Stimulated activated naive CD8-positive, alpha-beta T cell treated with anti-CD3 and anti-CD28 coated beads, Interleukin-15, Interleukin-2, amounts not matched to agents 100 ng/mL and 50 ng/mL, for 24 hours (primary cell): ENCODE measurements around the gene DDX6.
"Not testable (repeated sequence)": the region's sequence is repeated elsewhere in the genome, so short reads cannot be mapped to it uniquely, and the experiment has no call there.

ENCODE experiments used
- H3K27ac Mint-ChIP-seq: one replicate; pipeline ENCODE4 v1.8.0; 2021; ENCODE audit warnings: mild to moderate bottlenecking, mixed read lengths
- H3K27me3 Mint-ChIP-seq: one replicate; pipeline ENCODE4 v1.8.0; 2021; ENCODE audit warnings: mixed read lengths
- H3K36me3 Mint-ChIP-seq: one replicate; pipeline ENCODE4 v1.8.0; 2021; ENCODE audit warnings: low read depth, mixed read lengths
- H3K4me1 Mint-ChIP-seq: one replicate; pipeline ENCODE4 v1.8.0; 2021; ENCODE audit warnings: low read depth, mixed read lengths
- H3K4me3 Mint-ChIP-seq: one replicate; pipeline ENCODE4 v1.8.0; 2021; ENCODE audit warnings: mild to moderate bottlenecking, mixed read lengths
- H3K9me3 Mint-ChIP-seq: one replicate; pipeline ENCODE4 v1.8.0; 2021; ENCODE audit warnings: mixed read lengths

Gene DDX6, protein sequence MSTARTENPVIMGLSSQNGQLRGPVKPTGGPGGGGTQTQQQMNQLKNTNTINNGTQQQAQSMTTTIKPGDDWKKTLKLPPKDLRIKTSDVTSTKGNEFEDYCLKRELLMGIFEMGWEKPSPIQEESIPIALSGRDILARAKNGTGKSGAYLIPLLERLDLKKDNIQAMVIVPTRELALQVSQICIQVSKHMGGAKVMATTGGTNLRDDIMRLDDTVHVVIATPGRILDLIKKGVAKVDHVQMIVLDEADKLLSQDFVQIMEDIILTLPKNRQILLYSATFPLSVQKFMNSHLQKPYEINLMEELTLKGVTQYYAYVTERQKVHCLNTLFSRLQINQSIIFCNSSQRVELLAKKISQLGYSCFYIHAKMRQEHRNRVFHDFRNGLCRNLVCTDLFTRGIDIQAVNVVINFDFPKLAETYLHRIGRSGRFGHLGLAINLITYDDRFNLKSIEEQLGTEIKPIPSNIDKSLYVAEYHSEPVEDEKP

DNA sequence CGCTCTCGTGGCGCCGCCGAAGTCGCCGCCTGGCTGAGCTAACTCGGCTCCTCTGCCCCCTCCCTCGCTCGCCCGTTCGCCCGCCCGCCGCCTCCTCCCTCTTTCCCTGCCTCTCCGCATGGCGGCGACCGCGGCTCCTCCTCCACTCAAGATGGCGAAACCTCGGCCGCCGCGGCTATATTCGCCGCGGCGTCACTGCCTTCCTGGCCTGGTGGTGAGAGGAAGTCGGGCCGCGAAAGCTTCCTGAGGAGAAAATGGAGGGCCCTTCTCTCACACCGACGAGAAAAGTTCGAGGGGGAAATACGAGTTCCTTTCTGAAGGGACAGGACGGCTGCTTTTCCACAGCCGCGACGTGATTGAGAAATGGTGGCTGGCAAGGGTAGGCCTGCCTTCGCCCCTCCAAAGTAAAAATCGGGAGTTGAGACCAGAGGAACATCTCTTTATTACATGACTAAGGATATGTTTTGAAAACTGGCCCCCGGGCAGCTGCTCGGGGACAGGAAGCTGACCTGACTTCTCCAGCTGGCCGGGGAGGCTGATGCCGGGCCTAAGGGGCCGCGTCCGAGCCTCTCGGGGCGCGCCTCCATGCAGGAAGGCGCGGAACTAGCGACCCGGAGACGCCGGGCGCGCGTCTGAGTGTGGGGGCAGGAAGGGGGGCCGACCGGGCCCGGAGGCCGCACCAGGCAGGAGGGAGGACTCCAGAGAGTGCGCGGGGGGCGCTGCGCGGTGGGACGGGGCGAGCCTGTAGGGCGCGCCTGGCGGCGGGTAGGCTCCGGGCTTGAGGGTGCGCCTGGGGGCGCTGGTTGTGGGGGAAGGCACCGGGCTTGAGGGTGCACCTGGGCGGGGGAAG lies at the start of gene DDX6:
Gene DDX6, minus strand, starts transcription at position 54 of the 850 bp plus-strand sequence. CDS start 4,913 bp downstream, outside the sequence.
- Mint-ChIP-seq H3K4me1 (peaks cover 45% of the 10 kb centered on the region), H3K36me3 (peaks cover 13% of the 10 kb centered on the region), H3K4me3 (peak within 1 kb of the TSS; percentile 99), H3K27ac (peak within 1 kb of the TSS; percentile 99), H3K9me3 (no peaks in the 10 kb centered on the region), H3K27me3 (no peaks in the 10 kb centered on the region)

DNA sequence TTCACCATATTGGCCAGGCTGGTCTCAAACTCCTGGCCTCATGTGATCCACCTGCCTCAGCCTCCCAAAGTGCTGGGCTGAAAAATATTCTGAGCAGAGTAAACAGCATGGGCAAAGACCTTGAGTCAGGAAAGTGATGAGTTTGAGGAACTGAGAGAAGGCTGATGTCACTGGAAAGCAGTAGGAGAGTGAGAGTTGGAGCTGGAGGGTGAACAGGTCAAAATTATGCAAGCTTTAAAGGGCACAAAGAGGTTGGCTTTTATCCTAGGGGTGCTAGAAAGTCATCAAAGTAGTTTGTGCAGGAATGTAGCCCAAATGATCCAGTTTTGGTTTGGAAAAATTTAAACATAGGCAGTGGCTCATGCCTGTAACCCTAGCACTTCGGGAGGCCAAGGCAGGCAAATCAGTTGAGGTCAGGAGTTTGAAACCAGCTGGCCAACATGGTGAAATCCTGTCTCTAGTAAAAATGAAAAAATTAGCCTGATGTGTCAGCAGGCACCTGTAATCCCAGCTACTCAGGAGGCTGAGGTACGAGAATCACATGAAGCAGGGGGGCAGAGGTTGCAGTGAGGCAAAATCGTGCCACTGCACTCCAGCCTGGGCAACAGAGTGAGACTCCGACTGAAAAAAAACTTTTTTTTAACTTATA lies 48.1 kb upstream of the DDX6 start:
- Mint-ChIP-seq H3K4me3 (peak overlapping the region; percentile 4), H3K36me3 (peaks cover 4% of the 10 kb centered on the region), H3K4me1 (peaks cover 48% of the 10 kb centered on the region), H3K27ac (peak overlapping the region; percentile 77), H3K9me3 (peaks cover 4% of the 10 kb centered on the region), H3K27me3 (no peaks in the 10 kb centered on the region)

DNA sequence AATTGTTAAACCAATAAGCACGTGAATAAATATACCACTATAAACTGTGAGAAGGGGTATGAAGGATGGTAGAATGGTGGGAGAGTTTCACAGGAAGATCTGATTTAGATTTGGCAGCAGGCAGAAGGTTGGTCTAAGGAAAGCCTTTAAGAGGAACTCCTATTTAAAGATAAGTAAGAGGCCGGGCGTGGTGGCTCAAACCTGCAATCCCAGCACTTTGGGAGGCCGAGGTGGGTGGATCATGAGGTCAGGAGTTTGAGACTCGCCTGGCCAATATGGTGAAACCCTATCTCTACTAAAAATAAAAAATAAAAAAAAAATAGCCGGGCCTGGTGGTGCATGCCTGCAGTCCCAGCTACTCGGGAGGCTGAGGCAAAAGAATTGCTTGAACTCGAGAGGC lies 46.9 kb upstream of the DDX6 start:
- Mint-ChIP-seq H3K4me1 (peaks cover 48% of the 10 kb centered on the region), H3K9me3 (no peaks in the 10 kb centered on the region), H3K27me3 (no peaks in the 10 kb centered on the region), H3K4me3 (no peak overlapping the region), H3K27ac (peak overlapping the region; percentile 17), H3K36me3 (no peaks in the 10 kb centered on the region)

DNA sequence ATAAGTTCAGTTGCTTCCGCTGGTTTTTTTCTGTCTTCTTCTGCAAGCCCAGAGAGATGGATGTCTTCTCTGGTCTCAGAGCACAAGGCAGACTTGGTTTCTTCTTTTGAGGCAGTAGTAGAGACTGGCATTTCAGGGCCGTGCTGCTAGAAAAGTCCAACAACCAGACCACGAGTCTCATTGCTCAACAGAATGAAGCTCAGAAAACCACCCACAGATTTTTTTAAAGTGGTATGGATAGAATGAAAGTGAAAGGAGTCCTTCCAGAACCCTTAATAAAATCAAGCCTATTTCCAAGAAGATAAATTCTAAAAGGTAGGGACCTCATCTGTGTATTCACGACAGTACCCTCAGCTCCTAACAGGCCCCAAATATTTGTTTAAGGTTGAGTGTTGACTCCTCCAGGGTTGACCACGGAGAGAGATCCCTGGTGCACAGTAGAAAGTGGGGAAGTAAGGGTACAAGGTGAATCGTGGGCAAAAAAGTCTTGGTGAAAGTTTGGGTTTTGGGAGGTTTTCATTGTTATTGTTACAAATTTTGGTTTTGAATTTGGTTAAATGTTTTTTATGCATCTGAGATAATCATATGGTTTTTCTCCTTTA lies 43.6 kb upstream of the DDX6 start:
- Mint-ChIP-seq H3K4me3 (peak overlapping the region; percentile 62), H3K4me1 (peaks cover 30% of the 10 kb centered on the region), H3K36me3 (no peaks in the 10 kb centered on the region), H3K9me3 (no peaks in the 10 kb centered on the region), H3K27ac (peak overlapping the region; percentile 53), H3K27me3 (no peaks in the 10 kb centered on the region)

DNA sequence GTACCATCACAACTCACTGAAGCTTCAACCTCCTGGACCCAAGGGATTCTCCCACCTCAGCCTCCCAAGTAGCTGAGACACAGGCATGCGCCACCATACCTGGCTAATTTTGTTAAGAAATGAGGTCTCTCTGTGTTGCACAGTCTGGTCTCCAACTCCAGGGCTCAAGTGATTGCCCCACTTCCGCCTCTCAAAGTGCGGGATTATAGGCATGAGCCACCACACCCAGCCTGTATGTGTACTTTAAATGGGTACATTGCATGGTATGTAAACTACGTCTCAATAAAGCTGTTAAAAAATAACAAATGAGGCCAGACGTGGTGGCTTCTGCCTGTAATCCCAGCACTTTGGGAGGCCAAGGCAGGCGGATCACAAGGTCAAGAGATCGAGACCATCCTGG lies 36.2 kb upstream of the DDX6 start:
- H3K27ac Mint-ChIP-seq: no peak overlapping the region
- H3K4me1 Mint-ChIP-seq: peaks cover 13% of the 10 kb centered on the region
- no peaks in the 10 kb centered on the region for H3K36me3 Mint-ChIP-seq
- H3K9me3 Mint-ChIP-seq: no peaks in the 10 kb centered on the region
- no peak overlapping the region for H3K4me3 Mint-ChIP-seq
- no peaks in the 10 kb centered on the region for H3K27me3 Mint-ChIP-seq

DNA sequence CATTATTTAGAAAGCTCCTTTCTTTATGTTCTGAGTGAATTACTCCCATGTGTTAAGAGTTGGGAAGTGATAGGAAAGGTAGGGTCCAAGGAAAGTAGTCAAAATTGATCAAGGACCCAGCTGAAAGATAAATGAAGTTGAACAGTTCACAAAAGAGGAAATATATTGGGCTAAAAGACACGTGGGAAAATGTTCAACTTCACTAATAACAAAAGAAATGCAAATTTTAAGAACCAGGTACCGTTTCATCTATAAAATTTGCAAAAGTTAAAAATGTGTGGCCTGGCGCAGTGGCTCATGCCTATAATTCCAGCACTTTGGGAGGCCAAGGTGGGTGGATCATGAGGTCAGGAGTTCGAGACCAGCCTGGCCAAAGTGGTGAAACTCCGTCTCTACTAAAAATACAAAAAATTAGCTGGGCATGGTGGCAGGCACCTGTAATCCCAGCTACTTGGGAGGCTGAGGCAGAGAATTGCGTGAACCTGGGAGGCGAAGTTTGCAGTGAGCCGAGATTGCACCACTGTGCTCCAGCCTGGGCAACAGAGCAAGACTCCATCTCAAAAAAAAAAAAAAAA lies 32.1 kb upstream of the DDX6 start:
- not testable (repeated sequence) for H3K9me3 Mint-ChIP-seq, H3K36me3 Mint-ChIP-seq, H3K27me3 Mint-ChIP-seq, H3K4me3 Mint-ChIP-seq, H3K27ac Mint-ChIP-seq
- peaks cover 33% of the 10 kb centered on the region for H3K4me1 Mint-ChIP-seq

DNA sequence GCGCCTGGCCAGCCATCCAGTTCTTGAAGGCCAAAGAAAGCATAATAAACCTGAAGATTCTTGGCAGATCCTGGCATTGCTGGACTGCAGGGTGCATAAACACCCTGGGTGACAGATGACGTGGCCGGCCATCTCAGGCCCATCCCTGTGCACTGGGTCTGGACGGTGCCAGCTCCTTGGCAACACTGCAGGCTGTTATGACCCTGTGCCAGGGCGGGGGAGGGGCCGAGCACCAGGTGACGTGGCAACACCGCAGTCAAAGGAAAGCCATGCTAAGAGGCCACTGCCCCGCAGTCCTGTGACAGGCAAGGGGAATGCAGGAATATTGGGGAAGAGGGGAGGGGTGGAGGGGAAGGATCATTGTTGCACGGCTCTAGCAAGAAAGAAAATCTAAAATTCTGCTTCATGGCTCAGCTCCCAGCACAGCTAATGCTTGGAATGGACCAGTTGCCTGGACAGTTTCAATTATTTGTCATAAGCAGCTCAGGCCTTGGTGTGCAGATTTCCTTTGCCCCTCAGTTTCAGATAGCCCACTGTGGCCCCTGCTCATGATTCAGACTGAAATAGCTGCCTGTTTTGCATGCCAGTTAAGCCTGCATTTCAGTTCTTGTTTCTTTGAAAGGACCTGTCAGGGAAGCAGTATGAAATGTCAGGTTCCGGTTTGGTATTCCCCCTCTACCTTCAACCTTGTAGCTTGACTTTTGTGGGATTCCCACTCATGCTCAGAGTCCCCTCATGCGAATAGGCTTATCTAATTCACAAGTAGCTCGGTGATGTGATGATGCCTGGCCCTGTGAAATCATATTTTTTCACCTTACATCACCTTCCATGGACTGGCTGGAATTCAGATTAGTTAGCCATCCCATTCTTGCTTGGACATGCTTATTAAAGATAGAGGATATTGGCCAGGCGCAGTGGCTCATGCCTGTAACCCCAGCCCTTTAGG lies 29.7 kb upstream of the DDX6 start:
- Mint-ChIP-seq H3K27me3 (no peaks in the 10 kb centered on the region), H3K27ac (peak overlapping the region; percentile 58), H3K36me3 (no peaks in the 10 kb centered on the region), H3K4me3 (peak overlapping the region; percentile 43), H3K4me1 (peaks cover 33% of the 10 kb centered on the region), H3K9me3 (no peaks in the 10 kb centered on the region)

DNA sequence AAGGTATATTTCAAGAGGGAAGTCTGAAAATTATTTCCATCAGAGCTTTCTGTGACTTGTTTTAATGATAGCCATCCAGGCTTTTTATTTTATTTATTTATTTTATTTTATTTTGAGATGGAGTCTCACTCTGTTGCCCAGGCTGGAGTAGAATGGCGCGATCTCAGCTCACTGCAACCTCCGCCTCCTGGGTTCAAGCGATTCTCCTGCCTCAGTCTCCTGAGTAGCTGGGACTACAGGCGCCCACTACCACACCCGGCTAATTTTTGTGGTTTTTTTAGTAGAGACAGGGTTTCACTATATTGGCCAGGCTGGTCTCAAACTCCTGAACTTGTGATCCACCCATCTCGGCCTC lies 29.0 kb upstream of the DDX6 start:
- not testable (repeated sequence) for H3K27me3 Mint-ChIP-seq, H3K9me3 Mint-ChIP-seq, H3K36me3 Mint-ChIP-seq, H3K4me3 Mint-ChIP-seq
- H3K27ac Mint-ChIP-seq: peak overlapping the region; percentile 73
- H3K4me1 Mint-ChIP-seq: peaks cover 33% of the 10 kb centered on the region

DNA sequence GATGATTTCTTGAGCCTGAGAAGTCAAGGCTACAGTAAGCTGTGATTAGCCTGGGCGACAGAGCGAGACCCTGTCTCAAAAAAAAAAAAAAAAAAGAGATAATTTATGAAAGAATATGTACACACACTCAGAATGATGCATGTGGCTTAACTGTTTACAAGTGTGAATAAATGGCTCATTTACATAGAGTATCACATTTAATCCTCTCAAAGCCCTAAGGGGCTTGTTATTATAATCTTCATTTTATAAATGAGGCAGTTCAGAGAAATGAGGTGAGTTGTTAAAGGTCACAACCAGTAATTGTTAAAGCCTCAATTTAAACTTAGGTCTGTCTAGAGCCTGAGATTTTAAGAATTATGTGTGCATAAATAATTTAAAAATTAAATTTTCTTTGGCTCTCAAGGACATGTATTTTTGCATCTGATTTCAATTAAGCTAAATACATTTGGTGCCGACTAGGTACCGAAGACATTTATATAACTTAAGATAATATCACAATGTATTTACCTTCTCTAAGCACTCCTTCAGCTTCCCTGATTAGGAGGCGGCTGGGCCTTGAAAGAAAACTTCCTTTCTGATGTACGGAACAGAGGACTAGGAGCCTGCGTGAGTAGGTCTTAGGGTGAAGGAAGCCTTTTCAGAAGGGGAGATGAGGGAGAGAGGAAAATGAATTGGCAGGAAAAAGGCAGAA lies 28.5 kb upstream of the DDX6 start:
- H3K4me1 Mint-ChIP-seq: peaks cover 29% of the 10 kb centered on the region
- no peaks in the 10 kb centered on the region for H3K9me3 Mint-ChIP-seq
- H3K27ac Mint-ChIP-seq: peak overlapping the region; percentile 73
- no peaks in the 10 kb centered on the region for H3K36me3 Mint-ChIP-seq
- H3K4me3 Mint-ChIP-seq: no peak overlapping the region
- H3K27me3 Mint-ChIP-seq: no peaks in the 10 kb centered on the region

DNA sequence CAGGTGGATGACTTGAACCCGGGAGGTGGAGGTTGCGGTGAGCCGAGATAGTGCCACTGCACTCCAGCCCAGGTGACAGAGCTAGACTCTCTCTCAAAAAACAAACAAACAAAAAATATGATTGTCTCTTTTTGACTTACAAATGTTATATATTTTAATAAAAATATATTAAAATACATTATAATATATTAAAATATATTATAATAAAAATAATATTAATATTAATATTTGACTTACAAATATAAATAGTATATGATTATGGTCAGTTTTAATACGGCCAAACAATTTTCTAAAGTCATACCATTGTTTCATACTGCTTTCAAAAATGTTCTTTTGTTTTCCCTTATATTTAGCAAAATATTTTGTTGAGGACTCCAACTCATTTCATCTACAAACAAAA lies 27.2 kb upstream of the DDX6 start:
- no peak overlapping the region for H3K27ac Mint-ChIP-seq
- no peak overlapping the region for H3K4me3 Mint-ChIP-seq
- no peaks in the 10 kb centered on the region for H3K36me3 Mint-ChIP-seq
- peaks cover 29% of the 10 kb centered on the region for H3K4me1 Mint-ChIP-seq
- H3K27me3 Mint-ChIP-seq: no peaks in the 10 kb centered on the region
- no peaks in the 10 kb centered on the region for H3K9me3 Mint-ChIP-seq

DNA sequence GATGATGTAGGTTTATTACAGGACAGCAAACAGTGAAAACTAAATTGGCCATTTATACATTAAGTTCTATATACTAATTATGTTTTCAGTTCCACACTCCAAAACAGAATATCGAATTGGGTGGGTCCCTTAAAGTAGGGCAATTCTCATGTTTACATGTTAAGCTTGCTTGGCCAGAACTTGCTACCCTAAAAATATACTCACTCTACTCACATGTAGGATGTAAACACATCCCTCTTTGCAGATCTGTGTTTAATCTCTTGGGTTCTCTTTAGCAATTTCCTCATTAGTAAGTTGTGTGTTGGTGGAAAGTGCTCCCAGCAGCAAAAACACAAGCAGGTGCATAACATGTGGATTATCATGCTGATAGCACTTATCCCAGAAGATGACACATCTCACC lies 22.6 kb upstream of the DDX6 start:
- Mint-ChIP-seq H3K4me3 (no peak overlapping the region), H3K4me1 (peaks cover 3% of the 10 kb centered on the region), H3K36me3 (no peaks in the 10 kb centered on the region), H3K9me3 (no peaks in the 10 kb centered on the region), H3K27me3 (no peaks in the 10 kb centered on the region), H3K27ac (no peak overlapping the region)

DNA sequence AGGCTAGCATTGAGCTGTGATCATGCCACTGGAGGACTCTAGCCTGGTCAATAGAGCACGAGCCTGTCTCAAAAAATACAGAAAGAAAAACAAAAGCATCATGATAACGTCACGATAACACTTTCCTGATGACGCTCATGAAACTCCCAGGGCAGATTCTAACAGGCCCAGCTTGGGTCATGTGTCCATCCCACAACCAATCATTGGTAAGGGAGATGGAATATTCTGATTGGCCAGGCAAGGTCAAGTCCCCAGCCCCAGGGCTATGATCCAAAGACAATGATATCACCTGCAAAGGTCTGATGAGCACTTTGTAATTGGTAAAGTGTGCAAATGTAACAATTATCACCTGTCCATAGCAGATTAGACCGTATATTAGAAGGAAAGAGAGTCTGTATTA lies 21.5 kb upstream of the DDX6 start:
- peaks cover 12% of the 10 kb centered on the region for H3K4me1 Mint-ChIP-seq
- no peak overlapping the region for H3K4me3 Mint-ChIP-seq
- H3K9me3 Mint-ChIP-seq: no peaks in the 10 kb centered on the region
- no peaks in the 10 kb centered on the region for H3K36me3 Mint-ChIP-seq
- H3K27me3 Mint-ChIP-seq: no peaks in the 10 kb centered on the region
- H3K27ac Mint-ChIP-seq: no peak overlapping the region
